HCT116 (cell line): Measurements from ENCODE around the gene HEMGN.

Experiments
- ATF3 ChIP-seq: IDR thresholded peaks from 2 replicates; pipeline ENCODE4 v1.6.1; 2012
- CEBPB ChIP-seq: IDR thresholded peaks from 2 replicates; pipeline ENCODE4 v1.6.1; 2012; ENCODE audit warnings: low read depth
- CTCF ChIP-seq, 3 experiments: fragments of 200-600 bp in 1 of 3; sonication (generic) in 1 of 3; IDR thresholded peaks in 2 of 3; conservative IDR thresholded peaks in 1 of 3; 2 replicates each; pipeline ENCODE4 v1.5.1; 2012 to 2017; ENCODE audit warnings: low read depth in 2 of 3, low read length in 2 of 3, antibody characterized with exemption in 1 of 3, borderline replicate concordance in 1 of 3, control low read depth in 1 of 3, mild to moderate bottlenecking in 1 of 3, mixed read lengths in 1 of 3, mixed run types in 1 of 3, moderate library complexity in 1 of 3; ENCODE audit not compliant: insufficient read depth in 1 of 3
- EZH2 ChIP-seq: fragments of 200-600 bp; sonication (generic); IDR thresholded peaks from 2 replicates; pipeline ENCODE4 v1.6.1; 2017; ENCODE audit warnings: antibody characterized with exemption, mixed run types
- EZH2phosphoT487 ChIP-seq: fragments of 200-600 bp; IDR thresholded peaks from 2 replicates; pipeline ENCODE4 v1.6.1; 2018; ENCODE audit warnings: antibody characterized with exemption, borderline replicate concordance
- JUND ChIP-seq: IDR thresholded peaks from 2 replicates; pipeline ENCODE4 v1.6.1; 2012
- MAX ChIP-seq: IDR thresholded peaks from 2 replicates; pipeline ENCODE4 v1.6.1; 2012
- POLR2A ChIP-seq: IDR thresholded peaks from 2 replicates; pipeline ENCODE4 v1.7.0; 2011; ENCODE audit warnings: borderline replicate concordance; ENCODE audit not compliant: insufficient read depth, insufficient read length; ENCODE audit errors: extremely low read depth
- RAD21 ChIP-seq: IDR thresholded peaks from 2 replicates; pipeline ENCODE4 v1.6.1; 2012; ENCODE audit warnings: low read depth, mild to moderate bottlenecking
- REST ChIP-seq: IDR thresholded peaks from 2 replicates; pipeline ENCODE4 v1.6.1; 2012; ENCODE audit warnings: low read depth
- SP1 ChIP-seq: IDR thresholded peaks from 2 replicates; pipeline ENCODE4 v1.6.1; 2012; ENCODE audit warnings: low read depth
- ZBTB33 ChIP-seq: IDR thresholded peaks from 2 replicates; pipeline ENCODE4 v1.6.1; 2011; ENCODE audit warnings: mild to moderate bottlenecking, low read length, moderate library complexity; ENCODE audit not compliant: insufficient replicate concordance; ENCODE audit errors: extremely low read depth
- ZNF274 ChIP-seq: fragments of 200-500 bp; sonication (Bioruptor generic); IDR thresholded peaks from 2 replicates; pipeline ENCODE4 v1.6.1; 2014; ENCODE audit warnings: mild to moderate bottlenecking, low read depth, low read length, inconsistent platforms

DNA sequence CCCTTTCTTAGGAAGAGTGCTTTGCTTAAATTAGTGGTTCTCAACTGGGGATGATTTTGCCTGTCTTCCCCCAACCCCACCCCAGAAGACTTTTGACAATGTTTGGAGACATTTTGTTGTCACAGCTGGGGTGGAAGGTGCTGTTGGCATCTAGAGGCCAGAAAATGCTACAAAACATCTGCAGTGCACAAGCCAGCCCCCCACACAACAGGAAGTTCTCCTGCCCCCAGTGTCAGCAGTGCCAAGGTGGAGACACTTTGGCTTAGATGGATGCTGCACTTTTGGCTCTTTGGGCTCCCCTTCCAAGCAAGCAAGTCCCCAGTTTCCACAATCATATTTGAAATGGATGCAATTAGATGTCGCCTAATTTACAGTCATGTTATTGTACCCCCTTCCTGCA is 2.7 kb downstream of the HEMGN start:
- TF ChIP-seq CEBPB (no peak), CTCF (IDR thresholded peaks at IDR 0.05 in 2 of 3, conservative IDR thresholded peaks at IDR 0.05 in 1 of 3; ENCODE audit: borderline replicate concordance in 1 of 3, insufficient read depth in 1 of 3, low read depth in 2 of 3, low read length in 2 of 3) (no peak), REST (no peak), ZBTB33 (no peak), SP1 (no peak), EZH2 (no peak), EZH2phosphoT487 (no peak), MAX (no peak), ZNF274 (no peak), RAD21 (no peak), JUND (no peak), POLR2A (no peak), ATF3 (no peak)
